ENCODE data around the gene SCRG1.

DNA sequence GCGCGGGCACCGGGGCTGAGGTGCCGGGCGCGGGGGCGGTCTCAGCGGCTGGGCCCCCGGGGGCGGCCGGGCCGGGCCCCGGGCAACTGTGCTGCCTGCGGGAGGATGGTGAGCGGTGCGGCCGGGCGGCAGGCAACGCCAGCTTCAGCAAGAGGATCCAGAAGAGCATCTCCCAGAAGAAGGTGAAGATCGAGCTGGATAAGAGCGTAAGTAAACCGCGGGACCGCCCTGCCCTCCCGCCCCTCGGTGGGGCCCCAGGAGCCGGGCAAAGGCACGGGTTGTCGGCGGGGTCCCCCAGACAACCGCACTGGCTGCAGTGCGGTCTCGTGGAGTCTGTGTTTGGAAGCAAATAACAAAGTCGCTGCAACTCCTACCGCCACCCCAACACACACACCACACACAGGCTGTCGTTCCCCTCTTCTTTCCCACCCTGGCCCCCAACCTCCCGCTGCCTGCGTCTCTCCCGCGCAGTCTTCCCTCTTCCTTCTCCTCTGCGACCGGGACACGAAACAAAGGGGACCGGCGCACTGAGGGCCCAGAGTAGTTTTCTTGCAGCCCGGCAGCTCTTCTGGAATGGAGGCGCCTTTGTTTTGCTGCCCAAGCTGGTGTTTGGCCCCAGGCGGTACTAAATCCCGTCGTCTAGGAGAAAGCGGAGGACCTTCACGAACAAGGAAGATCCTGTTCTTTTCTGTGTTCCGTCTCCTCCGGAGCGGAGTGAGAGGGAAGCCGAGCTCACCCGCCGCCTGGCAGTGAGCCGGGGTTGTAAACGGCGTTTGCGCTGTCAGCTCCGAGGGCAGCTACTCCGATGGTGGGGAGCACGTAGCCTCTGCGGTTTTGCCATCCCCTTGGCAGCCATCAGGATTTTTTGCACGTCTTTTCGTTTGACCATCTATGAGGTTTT lies 27.4 kb downstream of the SCRG1 start:
- TF ChIP-seq POLR2A (IDR thresholded peaks at IDR 0.05; ENCODE audit: low read depth, low read length) (no peak), TAF1 (IDR thresholded peaks at IDR 0.05; ENCODE audit: borderline replicate concordance, low read depth, low read length) (no peak)
